HEK293 (cell line): ENCODE measurements around the gene ACTG1.
A peak's percentile ranks its signal among the peaks of the same experiment; 100 is the strongest.

Experiments used
- EGR2 ChIP-seq: fragments of 450-650 bp; formaldehyde crosslinking; IDR thresholded peaks from 2 replicates; pipeline ENCODE4 v1.5.1; 2016; ENCODE audit warnings: low read depth, missing biosample characterization, missing genetic modification characterization
- ELK4 ChIP-seq: IDR thresholded peaks from 2 replicates; pipeline ENCODE4 v1.6.1; 2011; ENCODE audit warnings: mild to moderate bottlenecking, low read depth, low read length, borderline replicate concordance
- GLI4 ChIP-seq: fragments of 450-650 bp; formaldehyde crosslinking; IDR thresholded peaks from 2 replicates; pipeline ENCODE4 v1.5.1; 2016; ENCODE audit warnings: missing biosample characterization, missing genetic modification characterization
- KLF1 ChIP-seq: fragments of 450-650 bp; formaldehyde crosslinking; IDR thresholded peaks from 2 replicates; pipeline ENCODE4 v1.5.1; 2016; ENCODE audit warnings: missing biosample characterization, missing genetic modification characterization
- PBX3 ChIP-seq: sonication (generic); formaldehyde crosslinking; IDR thresholded peaks from 2 replicates; pipeline ENCODE4 v1.8.1; 2022; ENCODE audit warnings: mild to moderate bottlenecking, moderate library complexity, missing genetic modification reagents
- PRDM10 ChIP-seq: fragments of 450-650 bp; formaldehyde crosslinking; IDR thresholded peaks from 2 replicates; pipeline ENCODE4 v1.5.1; 2016; ENCODE audit warnings: missing biosample characterization, missing genetic modification characterization
- SCRT2 ChIP-seq: fragments of 450-650 bp; formaldehyde crosslinking; IDR thresholded peaks from 2 replicates; pipeline ENCODE4 v1.5.1; 2016; ENCODE audit warnings: missing biosample characterization, missing genetic modification characterization
- ZBTB10 ChIP-seq: fragments of 450-650 bp; formaldehyde crosslinking; IDR thresholded peaks from 2 replicates; pipeline ENCODE4 v1.5.1; 2016; ENCODE audit warnings: missing biosample characterization, missing genetic modification characterization
- ZBTB26 ChIP-seq: fragments of 450-650 bp; formaldehyde crosslinking; optimal IDR thresholded peaks from 2 replicates; pipeline ENCODE3; 2016; ENCODE audit warnings: missing biosample characterization, mild to moderate bottlenecking, missing genetic modification characterization
- ZBTB6 ChIP-seq: fragments of 450-650 bp; formaldehyde crosslinking; IDR thresholded peaks from 2 replicates; pipeline ENCODE4 v1.5.1; 2017; ENCODE audit warnings: missing biosample characterization, missing genetic modification characterization
- ZNF112 ChIP-seq: fragments of 450-650 bp; formaldehyde crosslinking; IDR thresholded peaks from 2 replicates; pipeline ENCODE4 v1.5.0; 2017; ENCODE audit warnings: missing biosample characterization, missing genetic modification characterization
- ZNF146 ChIP-seq: fragments of 450-650 bp; formaldehyde crosslinking; IDR thresholded peaks from 2 replicates; pipeline ENCODE4 v1.5.1; 2016; ENCODE audit warnings: missing biosample characterization, missing genetic modification characterization
- ZNF184 ChIP-seq: fragments of 450-650 bp; IDR thresholded peaks from 2 replicates; pipeline ENCODE4 v1.5.1; 2018; ENCODE audit warnings: missing biosample characterization, mild to moderate bottlenecking, missing genetic modification characterization
- ZNF214 ChIP-seq: fragments of 450-650 bp; formaldehyde crosslinking; IDR thresholded peaks from 2 replicates; pipeline ENCODE4 v1.5.1; 2017; ENCODE audit warnings: missing biosample characterization, mild to moderate bottlenecking, missing genetic modification characterization, borderline replicate concordance
- ZNF221 ChIP-seq: fragments of 450-650 bp; formaldehyde crosslinking; IDR thresholded peaks from 2 replicates; pipeline ENCODE4 v1.5.1; 2017; ENCODE audit warnings: missing biosample characterization, missing genetic modification characterization, borderline replicate concordance
- ZNF26 ChIP-seq: fragments of 450-650 bp; formaldehyde crosslinking; IDR thresholded peaks from 2 replicates; pipeline ENCODE4 v1.5.1; 2016; ENCODE audit warnings: missing biosample characterization, missing genetic modification characterization
- ZNF394 ChIP-seq: fragments of 450-650 bp; formaldehyde crosslinking; IDR thresholded peaks from 2 replicates; pipeline ENCODE4 v1.5.1; 2016; ENCODE audit warnings: missing biosample characterization, missing genetic modification characterization, mild to moderate bottlenecking, moderate library complexity, borderline replicate concordance
- ZNF404 ChIP-seq: fragments of 450-650 bp; formaldehyde crosslinking; IDR thresholded peaks from 2 replicates; pipeline ENCODE4 v1.5.1; 2017; ENCODE audit warnings: missing biosample characterization, missing genetic modification characterization
- ZNF426 ChIP-seq: fragments of 450-650 bp; formaldehyde crosslinking; IDR thresholded peaks from 2 replicates; pipeline ENCODE4 v1.5.1; 2017; ENCODE audit warnings: missing biosample characterization, missing genetic modification characterization, mild to moderate bottlenecking, inconsistent platforms, moderate library complexity
- ZNF660 ChIP-seq: fragments of 450-650 bp; IDR thresholded peaks from 2 replicates; pipeline ENCODE4 v1.5.1; 2018; ENCODE audit warnings: missing biosample characterization, mild to moderate bottlenecking, missing genetic modification characterization
- ZNF76 ChIP-seq: fragments of 450-650 bp; formaldehyde crosslinking; IDR thresholded peaks from 2 replicates; pipeline ENCODE4; 2016; ENCODE audit warnings: low read depth, missing biosample characterization, missing genetic modification characterization, borderline replicate concordance
- ZNF777 ChIP-seq: fragments of 450-650 bp; formaldehyde crosslinking; IDR thresholded peaks from 2 replicates; pipeline ENCODE4 v1.5.1; 2017; ENCODE audit warnings: missing biosample characterization, missing genetic modification characterization, borderline replicate concordance
- ZSCAN5A ChIP-seq: fragments of 450-650 bp; formaldehyde crosslinking; IDR thresholded peaks from 2 replicates; pipeline ENCODE4 v1.5.1; 2016; ENCODE audit warnings: missing biosample characterization, missing genetic modification characterization

Gene ACTG1

GRCh38 chr17:81484195-81484979, 28.2 kb downstream of the ACTG1 start (continued):
- peak; percentile 56; the same call in 1 of the 2 replicates for TF ChIP-seq PRDM10 (tag by site-specific recombination)
- peak; percentile 79; the same call in 1 of the 2 replicates for TF ChIP-seq ZNF777 (tag by site-specific recombination)
- TF ChIP-seq ZNF184 (tag by site-specific recombination), result peak; percentile 84; the same call in 1 of the 2 replicates
- TF ChIP-seq ZNF426 (tag by site-specific recombination), result no peak
- no peak for TF ChIP-seq ZNF26
- peak; percentile 82 for TF ChIP-seq PBX3
- TF ChIP-seq EGR2, result peak; percentile 49; the same call in 1 of the 2 replicates
- 0 out of 2 replicates have a peak, but pooled peaks have one; percentile 18 for TF ChIP-seq ZSCAN5A (tag by site-specific recombination)
- peak; percentile 46 for TF ChIP-seq ZBTB6 (tag by site-specific recombination)
- peak; percentile 31; the same call in 1 of the 2 replicates for TF ChIP-seq ZNF76
- no peak for TF ChIP-seq ZNF146 (tag by site-specific recombination)
- 0 out of 2 replicates have a peak, but pooled peaks have one; percentile 16 for TF ChIP-seq KLF1 (tag by site-specific recombination)
- peak; percentile 28; the same call in 1 of the 2 replicates for TF ChIP-seq ZNF394
- 0 out of 2 replicates have a peak, but pooled peaks have one; percentile 33 for TF ChIP-seq GLI4 (tag by site-specific recombination)
- peak; percentile 97 for TF ChIP-seq ZNF660 (tag by site-specific recombination)
- peak; percentile 28; the same call in 1 of the 2 replicates for TF ChIP-seq SCRT2 (tag by site-specific recombination)
- TF ChIP-seq ZBTB26 (tag by site-specific recombination), result peak; percentile 82
- no peak for TF ChIP-seq ZNF404 (tag by site-specific recombination)
- TF ChIP-seq ELK4, result no peak
- TF ChIP-seq ZNF214 (tag by site-specific recombination), result no peak
- TF ChIP-seq ZNF112 (tag by site-specific recombination), result no peak
- TF ChIP-seq ZNF221 (tag by site-specific recombination), result no peak
- peak; percentile 80 for TF ChIP-seq ZBTB10 (tag by site-specific recombination)
